GM21619 (cell line): ENCODE data around the gene ZNF778.

Source experiments
- ATAC-seq: cut with Tn5 transposase; IDR thresholded peaks from one replicate; pipeline ENCODE4 v1.9.1; 2021; ENCODE audit not compliant: unreplicated experiment

Gene ZNF778

DNA sequence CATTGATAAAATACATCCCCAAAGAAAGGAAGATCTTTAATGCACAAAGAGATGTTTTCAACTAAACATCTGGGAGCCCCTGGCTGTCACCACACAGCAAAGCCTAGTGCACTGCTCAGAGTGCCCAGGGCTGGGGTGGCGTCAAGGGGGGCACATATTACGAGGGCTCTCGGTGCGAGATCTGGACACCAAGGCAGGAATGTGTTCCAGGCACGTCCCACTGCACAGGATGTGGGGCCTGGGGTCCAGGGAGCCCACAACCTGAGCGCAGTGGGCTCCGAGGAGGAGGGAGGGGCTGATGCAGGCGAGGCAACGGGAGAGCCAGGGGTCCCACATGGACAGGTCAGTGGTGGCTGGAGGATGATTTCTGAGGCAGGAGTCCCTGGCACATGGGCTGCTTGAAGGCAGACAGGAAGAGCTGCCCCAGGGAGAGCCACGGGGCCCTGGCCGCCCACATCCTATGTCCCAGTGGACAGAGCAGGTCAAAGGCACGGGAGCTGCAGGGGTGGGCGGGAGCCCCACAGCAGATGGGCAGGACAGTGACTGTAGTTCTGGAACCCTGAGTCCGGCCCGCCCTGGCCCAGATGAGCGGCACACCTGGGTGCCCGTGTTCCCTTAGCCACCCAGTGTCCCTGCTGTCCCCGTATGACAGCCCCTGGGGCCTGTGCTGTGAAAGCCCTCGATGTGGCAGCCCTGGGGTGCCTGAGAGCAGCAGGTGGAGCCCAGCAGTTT, 56.4 kb downstream of the ZNF778 start:
- ATAC-seq: no peak

DNA sequence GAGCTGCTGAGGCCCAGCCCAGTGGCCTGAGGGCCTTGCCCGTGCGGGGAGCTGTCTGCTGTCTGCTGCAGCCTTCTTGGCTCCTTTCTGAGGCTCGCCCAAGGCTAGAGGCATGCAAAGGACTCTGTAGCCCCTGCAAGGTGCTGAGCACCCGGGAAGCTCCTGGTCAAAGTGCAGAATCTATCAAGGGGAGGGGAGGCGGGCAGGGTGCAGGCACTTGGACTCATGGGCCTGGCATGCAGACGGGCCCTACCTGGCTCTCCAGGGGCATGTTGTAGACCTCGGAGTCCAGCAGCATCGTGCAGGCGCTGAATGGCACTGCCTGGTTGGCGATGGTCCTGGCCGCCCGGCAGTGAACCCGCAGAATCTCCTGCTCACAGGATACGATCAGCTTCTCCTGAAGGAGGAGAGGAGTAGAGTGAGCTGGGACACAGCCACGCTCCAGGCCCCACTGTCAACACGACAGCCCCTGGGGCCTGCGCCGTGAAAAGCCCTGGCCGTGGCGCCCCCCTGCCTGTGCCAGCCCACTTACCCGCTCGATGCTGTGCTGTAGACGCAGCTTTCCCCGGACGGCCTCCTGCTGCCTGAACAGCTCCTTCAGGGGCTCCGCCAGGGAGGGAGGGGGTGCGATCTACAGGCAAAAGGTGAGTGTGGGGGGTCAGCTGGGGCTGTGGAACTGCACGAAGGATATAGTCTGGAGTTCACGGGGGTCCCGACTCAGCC, 57.2 kb downstream of the ZNF778 start:
- ATAC-seq: no peak

DNA sequence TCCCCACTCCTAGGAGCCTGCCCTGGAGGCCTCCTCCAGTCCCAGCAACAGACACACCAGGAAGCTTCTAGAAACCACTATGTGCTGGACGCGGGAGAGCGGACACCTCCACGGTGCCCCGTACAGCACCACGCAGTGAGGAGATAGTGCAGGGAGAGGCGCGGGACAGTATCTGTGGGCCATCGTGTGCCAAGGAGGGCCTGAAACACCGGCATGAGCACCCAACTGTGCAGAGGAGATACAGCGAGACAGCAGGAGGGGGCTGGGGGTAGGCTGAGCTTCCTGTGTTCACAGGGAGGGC, 57.7 kb downstream of the ZNF778 start:
- ATAC-seq: no peak

DNA sequence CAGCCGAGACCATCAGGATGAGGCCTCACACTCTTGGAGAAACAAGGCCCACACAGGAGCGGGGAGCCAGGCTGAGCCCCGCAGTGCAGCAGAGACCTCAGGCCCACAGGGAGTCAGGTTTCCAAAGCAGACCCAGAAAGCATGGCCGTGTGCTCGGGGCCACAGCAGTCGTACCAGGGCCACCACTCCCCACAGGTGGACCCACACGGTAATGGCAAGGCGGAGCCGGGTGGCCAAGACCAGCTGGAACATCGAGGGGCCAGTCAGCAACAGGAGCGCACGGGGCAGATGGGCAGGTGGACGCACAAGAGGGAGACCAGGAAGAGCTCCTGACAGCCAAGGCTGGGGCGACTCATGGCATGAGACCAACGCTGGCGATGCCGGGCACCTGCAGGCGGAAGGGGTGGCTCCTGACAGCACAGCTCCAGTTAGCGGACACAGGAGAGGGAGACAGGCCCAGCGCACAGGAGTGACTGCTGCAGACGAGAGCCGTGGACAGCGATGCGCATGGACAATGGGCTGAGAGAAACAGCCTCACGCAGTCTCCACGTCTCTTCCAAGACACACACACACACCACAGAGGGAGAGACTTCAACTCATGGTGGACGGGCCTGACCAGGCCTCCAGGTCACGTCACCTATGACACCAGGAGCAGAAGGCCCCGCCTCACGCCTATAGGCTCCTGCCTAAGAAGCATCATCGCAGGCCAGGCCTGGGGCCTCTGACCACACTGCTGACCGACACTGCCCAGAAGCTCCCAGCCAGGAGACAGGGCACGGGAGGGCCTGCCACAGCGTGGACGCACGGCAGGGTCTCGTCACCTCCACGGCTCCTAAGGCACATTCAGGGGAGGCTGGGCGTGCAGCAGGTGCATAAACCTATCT, 58.6 kb downstream of the ZNF778 start:
- ATAC-seq: no peak

DNA sequence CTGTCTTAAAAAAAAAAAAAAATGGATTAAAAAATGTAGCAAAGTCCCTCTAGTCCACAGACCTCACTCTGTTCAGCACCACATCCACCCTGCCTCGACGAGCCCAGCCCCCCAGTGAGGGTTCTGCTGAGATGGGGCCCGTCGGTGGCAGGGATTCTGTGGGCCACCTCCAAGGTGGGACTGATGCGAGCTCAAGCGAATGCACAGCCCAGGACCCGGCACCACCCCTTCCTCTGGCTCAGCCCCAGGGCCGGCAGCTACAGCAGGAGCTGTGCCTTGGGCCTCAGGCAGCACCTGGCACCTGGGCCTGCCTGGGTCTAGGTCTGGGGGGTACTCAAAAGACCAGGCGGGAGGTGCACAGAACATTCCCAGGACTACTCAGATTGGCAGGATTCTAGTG, 59.5 kb downstream of the ZNF778 start:
- no peak for ATAC-seq

DNA sequence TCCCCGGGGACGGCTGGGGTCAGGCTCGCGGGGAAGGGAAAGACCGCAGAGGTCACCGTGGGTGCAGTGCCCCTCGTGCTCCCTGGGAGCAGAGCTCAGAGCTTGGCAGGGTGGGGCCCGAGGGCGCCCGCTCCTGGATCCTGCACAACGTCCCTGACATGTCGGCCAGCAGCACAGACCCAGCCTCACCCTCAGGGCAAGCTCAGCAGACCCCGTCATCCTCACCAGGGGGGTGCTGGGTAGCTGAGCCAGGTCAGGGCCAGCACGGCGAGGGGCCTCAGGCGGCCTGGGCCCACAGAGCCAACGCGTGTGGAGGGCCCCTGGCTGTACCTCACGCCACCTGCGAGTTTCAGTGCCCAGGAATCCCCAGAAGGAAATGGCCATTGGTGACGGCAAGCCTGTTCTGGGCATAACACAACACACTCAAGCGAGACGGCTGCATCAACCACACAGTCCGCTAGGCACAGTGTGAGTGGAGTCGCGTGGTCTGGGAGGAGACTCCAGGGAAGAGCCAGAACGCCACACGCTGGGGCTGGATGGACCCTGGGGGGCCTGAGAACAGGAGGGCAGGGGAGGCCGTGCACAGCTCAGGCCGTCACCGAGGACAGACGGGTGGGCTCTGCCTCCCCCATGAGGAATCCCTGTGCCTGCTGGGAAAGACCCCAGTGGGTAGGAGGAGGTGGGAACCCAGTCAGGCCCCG, 60.3 kb downstream of the ZNF778 start:
- ATAC-seq: no peak

DNA sequence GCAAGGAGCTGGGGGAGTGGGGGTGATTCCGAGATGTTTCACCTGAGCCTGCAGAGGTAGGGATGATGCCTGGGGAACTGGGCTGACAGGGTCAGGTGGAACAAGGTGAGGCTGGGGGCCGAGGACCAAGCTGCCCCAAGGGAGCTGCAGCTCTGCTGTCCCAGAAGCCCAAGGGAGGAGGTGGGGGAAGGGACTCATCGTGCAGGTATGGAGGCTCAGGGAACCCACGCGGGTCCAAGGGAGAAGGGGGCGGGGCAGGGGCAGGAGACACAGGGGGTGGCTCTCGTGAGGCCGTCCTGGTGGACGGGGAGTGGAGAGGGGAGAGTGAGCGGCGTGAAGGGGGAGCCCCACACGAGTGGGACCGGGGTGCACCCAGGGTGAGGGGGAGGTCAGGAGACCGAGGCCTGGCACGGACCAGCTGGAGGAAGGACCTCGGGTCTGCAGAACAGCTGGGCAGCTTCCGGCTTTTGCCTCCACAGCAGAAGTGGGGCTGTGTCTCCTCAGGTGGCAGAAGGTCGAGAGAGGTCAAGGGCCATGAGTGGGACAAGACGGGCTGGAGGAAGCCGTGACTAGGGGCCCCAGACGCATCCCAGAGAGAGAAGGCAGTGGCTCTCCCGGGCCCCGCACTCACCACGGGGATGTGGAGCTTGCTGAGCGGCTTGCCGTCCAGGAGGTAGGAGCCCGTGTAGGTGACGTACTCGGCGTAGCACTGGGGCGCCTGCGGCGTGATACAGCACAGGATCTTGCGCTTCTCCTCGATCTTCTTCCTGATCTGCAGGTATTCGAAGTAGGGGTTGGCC, 61.1 kb downstream of the ZNF778 start:
- no peak for ATAC-seq

DNA sequence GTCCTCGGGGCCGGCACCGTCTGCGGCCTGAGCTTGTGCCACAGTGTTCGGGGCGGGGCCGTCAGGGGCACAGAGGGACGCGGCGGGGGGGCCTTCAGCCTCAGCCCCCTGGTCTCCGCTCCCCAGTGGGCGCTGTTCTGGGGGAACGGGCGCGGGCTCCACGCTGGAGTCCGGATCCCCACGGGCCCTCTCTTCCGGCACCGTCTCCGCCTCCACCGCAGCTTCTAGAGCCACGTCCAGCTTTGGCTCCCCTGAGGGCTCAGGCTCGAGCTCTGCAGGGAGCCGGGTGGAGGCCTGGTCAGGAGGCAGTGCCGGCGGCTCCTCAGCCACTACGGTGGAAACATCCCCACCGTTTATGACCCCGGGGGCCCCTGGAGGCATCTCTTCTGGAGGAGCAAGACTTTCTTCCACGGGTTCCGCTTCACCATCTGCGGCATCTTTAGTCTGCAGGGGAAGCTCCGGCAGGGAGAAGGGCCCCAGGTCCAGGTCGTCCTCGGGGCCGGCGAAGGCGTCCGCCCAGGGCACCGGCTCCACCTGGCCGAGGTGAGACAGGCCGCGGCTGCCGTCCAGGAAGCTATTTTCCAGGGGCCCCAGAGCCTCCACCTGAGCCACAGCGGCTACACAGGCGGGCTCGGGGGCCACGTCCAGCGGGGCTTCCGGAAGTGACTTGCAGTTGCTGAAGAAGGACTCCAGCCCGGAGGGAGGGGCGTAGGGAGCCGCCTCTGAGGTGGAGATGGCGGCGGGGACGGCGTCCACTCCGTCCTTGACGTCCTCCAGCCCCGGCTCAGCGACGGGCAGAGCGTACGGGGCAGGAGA, 62.4 kb downstream of the ZNF778 start:
- no peak for ATAC-seq

DNA sequence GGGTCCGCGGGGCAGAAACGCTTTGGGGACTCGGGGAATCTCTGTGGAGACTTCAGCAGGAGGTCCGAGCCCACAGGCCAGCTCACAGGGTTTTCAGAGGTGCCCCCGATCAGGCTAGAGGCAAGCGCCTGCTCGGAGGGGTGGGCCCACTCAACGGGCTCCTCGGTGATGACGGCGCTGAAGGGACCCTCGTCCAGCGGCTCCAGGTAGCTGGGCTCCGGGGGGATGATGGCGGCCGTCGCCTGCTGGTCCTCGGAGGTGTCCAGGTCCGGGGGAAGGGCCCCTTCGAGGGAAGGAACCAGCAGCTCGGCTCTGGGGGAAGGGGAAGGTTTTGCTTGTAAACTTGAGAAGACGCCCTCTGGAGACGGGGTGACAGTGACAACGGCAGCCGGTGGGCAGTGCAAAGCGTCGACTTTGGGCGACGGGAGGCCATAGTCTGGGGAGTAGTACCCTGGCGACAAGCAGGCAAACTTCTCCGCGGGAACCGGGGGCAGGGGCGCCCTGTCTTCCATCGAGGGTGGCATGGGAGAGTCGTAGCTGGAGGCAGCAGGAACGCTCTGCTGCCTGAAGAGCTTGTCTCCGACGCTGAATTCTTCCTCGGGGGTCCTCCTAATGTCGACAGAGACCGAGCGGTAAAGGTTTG, 63.2 kb downstream of the ZNF778 start:
- no peak for ATAC-seq

DNA sequence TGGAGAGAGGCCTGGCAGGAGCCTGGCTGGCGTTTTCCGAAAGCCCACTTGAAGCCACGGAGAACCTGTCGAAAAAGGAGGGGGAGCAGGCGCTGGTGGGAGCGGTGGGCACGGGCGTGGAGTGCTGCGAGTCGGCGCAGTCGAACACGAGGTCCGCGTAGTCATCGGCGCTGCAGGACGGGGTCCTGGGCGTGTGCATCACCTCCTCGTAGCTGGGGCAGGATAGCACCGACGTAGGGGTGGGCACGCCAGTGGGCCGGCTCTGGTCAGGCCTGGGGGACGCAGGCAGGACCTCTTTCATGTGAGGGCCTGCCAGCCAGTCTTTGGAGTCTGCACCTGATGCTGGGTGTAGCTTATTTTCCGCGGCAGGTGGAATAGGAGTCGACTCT, 63.7 kb downstream of the ZNF778 start:
- ATAC-seq: no peak

DNA sequence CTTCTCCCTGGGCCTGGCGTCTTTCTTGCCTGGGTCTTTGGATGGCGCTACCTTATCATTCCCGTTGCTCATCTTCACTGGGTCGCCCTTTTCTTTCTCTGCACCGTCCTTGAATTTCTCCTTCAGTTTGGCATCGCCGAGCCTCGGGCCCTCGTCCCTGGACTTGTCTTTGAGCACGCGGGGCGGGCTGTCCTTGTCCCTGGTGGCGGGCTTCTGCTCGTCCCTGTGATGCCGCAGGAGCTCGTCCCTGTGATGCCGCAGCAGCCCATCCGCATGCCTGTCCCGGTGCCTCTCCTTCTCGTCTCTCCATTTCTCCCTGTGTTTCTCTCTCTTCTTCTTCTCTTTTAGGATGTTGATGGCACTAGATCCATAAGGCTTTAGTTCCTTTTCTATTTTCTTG, 64.3 kb downstream of the ZNF778 start:
- ATAC-seq: no peak

DNA sequence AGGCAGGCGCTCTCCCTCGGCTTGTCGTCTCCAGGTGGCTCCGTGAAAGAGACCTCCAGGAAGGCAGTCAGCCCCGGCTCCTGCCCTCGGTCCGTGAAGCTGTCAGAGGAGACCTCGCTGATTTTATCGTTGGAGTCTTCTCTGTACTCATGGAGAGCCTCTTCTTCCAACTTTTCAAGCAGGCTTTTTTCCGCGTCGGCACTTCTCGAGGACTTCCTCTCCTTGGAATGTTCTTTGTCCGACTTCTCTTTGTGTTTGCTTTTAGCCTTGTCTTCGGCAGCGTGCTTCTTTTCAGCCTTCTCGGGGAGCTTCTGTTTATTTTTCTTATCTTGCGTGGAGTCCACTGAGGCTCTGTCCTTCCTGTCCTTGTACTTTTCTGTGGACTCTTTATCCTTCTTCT, 65.0 kb downstream of the ZNF778 start:
- ATAC-seq: no peak

DNA sequence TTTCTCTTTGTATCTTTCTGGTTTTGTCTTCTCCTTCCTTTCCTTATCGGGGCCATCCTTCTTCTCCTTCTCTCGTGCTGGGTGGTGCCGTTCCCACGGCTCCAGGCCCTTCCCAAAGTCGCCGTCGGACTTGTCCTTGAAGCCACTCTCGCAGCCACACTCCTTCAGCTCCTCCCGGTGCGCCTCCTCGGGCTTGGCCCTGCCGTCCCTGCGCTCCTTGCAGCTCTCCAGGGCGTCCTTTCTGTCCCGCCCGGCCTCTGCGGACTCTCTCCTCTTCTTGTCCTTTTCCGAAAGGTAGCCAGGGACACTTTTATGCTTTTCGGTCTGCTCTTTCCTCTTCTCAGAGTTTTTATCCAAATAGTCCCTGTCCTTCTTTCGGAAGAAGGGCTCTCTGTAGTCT, 65.9 kb downstream of the ZNF778 start:
- no peak for ATAC-seq

DNA sequence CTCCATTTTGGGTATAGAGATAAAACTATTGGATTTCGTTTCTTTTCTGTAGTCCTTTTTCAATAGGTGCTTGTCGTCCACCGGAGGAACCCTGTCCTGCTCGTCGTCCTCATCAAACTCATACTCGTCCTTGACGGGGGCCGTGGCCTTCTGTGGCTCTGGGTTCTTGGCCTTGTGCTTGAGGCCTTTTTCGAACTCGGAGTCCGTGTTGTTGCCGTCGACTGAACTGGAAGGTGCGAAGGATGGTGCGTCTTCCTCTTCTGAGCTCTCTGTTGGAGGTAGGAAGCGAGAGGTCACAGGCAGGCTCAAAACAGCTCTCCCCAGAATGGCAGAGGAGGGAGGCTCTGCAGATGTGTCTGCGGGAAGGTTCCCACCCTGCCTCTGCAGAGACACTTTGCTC, 67.9 kb downstream of the ZNF778 start:
- no peak for ATAC-seq

DNA sequence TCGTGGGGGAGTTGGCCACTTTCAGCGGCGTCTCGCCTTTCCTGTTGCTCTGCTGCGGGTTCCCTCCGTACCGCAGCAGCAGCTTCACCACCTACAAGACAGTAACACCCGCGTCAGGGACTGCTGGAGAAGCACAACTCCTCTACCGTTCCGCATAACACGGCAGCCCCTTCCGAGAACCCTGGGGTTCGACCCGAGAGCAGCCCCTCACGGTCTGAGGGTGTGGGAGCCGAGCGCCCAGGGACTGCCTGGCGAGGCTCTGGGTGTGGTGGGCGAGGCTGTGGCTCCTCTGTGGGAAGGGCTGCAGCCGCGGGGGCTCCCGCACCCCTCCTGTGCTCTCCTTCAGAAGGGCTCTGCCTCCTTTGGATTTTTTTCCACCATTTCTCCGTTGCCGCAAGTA, 68.6 kb downstream of the ZNF778 start:
- no peak for ATAC-seq
